Measurements from ENCODE around the gene DYNLT2. TPM values are rescaled to one million over a fixed set of nuclear protein-coding genes. Genes with fewer than 3 reads are reported as not detected.
A peak's percentile ranks its signal among the peaks of the same experiment; 100 is the strongest.

The DYNLT2 gene
- total RNA-seq, 3 donors from 2014 or later = 1.9 to 2.6 (median 2.3) TPM

DNA sequence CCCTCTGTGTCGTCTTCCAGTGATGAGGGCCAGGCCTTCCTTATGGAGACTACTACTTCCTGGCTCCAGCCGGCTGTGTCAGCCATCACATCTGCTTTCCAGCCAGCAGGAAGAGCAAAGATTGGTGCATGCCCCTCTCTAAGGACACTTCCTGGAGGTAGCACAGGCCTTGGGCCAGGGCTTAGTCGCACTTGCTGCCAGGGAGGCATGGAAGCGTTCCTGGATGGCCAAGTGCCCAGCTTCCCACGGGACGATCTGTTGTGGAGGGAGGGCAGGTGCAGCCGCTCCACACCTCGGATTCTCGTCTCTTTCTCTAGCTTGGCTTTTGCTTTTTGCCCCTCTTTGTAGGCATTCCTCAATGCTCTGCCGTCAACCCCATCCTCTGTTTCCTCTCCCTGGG, 11.9 kb upstream of the DYNLT2 start:
- H3K4me1 ChIP-seq = no peaks in the 10 kb centered on the region
- DNase-seq (ENCODE audit: low spot score in 2 of 2) = no peak
- H3K36me3 ChIP-seq = no peaks in the 10 kb centered on the region
- H3K27me3 ChIP-seq = no peaks in the 10 kb centered on the region
- TF ChIP-seq POLR2A (IDR thresholded peaks at IDR 0.05) (no peak), POLR2AphosphoS5 (IDR thresholded peaks at IDR 0.05) (no peak)
- TF ChIP-seq, protein P1, sequence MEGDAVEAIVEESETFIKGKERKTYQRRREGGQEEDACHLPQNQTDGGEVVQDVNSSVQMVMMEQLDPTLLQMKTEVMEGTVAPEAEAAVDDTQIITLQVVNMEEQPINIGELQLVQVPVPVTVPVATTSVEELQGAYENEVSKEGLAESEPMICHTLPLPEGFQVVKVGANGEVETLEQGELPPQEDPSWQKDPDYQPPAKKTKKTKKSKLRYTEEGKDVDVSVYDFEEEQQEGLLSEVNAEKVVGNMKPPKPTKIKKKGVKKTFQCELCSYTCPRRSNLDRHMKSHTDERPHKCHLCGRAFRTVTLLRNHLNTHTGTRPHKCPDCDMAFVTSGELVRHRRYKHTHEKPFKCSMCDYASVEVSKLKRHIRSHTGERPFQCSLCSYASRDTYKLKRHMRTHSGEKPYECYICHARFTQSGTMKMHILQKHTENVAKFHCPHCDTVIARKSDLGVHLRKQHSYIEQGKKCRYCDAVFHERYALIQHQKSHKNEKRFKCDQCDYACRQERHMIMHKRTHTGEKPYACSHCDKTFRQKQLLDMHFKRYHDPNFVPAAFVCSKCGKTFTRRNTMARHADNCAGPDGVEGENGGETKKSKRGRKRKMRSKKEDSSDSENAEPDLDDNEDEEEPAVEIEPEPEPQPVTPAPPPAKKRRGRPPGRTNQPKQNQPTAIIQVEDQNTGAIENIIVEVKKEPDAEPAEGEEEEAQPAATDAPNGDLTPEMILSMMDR (IDR thresholded peaks at IDR 0.05) = no peak
- no peak overlapping the region for H3K4me3 ChIP-seq
- H3K9me3 ChIP-seq = no peaks in the 10 kb centered on the region
- H3K27ac ChIP-seq = no peak overlapping the region
- intact Hi-C loops (cut with DNase I; ENCODE audit: low total_unique reads) = no loop called here

DNA sequence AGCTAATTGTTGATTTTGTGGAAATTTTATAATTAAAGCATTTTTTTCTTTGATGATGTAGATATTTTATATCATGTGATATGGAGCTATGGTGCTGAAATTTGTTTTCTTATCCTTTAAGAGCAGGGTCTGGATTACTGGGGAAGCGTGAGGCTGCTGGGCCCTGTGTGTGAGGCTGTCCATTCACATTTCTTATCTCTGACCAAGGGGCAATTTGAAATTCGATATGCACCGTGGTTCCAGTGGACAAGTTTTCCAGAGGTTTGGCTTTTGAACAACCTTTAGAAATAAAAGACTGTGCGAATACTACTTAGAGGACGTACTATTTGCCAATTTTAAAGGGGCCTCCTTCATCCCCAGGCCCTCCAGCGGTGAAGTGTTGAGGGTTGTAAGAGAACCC, 3.8 kb upstream of the DYNLT2 start:
- no peak for DNase-seq (ENCODE audit: low spot score in 2 of 2)
- TF ChIP-seq POLR2A (IDR thresholded peaks at IDR 0.05) = no peak
- H3K36me3 ChIP-seq = no peaks in the 10 kb centered on the region
- no peak overlapping the region for H3K4me3 ChIP-seq
- H3K27me3 ChIP-seq = no peaks in the 10 kb centered on the region
- peaks cover 0 to 9% of the 10 kb centered on the region in 2 donors for H3K4me1 ChIP-seq
- intact Hi-C loops (cut with DNase I; ENCODE audit: low total_unique reads) = no loop called here
- H3K27ac ChIP-seq = no peak overlapping the region
- no peaks in the 10 kb centered on the region for H3K9me3 ChIP-seq

DNA sequence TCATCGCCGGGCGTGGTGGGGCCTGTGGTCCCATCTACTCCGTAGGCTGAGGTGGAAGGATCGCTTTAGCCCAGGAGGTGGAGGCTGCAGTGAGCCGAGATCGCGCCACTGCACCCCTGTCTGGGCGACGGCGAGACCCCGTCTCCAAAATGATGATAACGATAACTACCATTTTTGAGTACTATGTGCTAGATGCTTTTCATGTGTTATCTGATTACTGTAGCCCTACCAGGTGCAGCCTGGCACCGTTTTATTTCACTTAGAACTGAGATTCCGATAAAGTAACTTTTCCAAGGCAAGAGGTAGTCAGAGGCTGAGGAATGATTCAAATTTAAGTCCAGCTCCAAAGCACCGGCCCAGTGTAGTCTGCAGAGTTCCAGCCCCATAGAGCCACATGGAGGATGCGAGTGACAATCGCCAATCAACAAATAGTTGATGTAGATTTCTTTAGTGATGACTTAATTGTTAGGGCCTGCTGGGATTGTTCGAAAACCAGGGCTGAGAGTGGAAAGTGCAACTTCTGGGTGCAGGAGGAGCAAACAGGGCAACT, 777 bp upstream of the DYNLT2 start:
- Histone ChIP-seq H3K27me3 (no peaks in the 10 kb centered on the region), H3K9me3 (no peaks in the 10 kb centered on the region), H3K27ac (peak overlapping the region; percentile 96), H3K36me3 (no peaks in the 10 kb centered on the region), H3K4me3 (peak overlapping the region; percentile 76 to 90 (median 77)), H3K4me1 (peaks cover 0 to 16% of the 10 kb centered on the region in 2 donors)
- TF ChIP-seq, protein P1 (IDR thresholded peaks at IDR 0.05) = no peak
- no peak for TF ChIP-seq POLR2AphosphoS5 (IDR thresholded peaks at IDR 0.05)
- TF ChIP-seq POLR2A (IDR thresholded peaks at IDR 0.05) = no peak
- no peak for DNase-seq (ENCODE audit: low spot score in 2 of 2)
- intact Hi-C loops (cut with DNase I; ENCODE audit: low total_unique reads) = no loop called here

DNA sequence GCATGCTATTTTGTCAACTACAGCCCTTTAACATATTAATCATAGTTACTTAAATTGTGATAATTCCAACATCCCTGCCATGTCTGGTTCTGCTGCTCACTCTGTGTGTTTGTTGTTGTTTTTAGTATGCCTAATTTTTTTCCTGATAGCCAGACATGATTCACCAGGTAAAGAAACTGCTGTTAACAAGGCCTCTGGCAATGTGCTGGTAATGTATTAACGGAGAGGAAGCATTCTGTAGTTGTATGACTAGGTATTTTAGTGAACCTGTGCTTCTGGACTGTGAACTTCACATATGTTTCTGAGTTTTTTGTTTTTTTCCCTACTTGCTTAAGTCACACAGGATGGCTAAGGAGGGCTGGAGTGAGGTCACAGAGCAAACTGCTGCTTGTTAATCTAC, 4.8 kb downstream of the DYNLT2 start:
- Histone ChIP-seq H3K4me3 (no peak overlapping the region), H3K27ac (no peak overlapping the region), H3K27me3 (no peaks in the 10 kb centered on the region), H3K9me3 (no peaks in the 10 kb centered on the region), H3K4me1 (peaks cover 0 to 10% of the 10 kb centered on the region in 2 donors), H3K36me3 (no peaks in the 10 kb centered on the region)
- intact Hi-C loops (cut with DNase I; ENCODE audit: low total_unique reads) = no loop called here
- DNase-seq (ENCODE audit: low spot score in 2 of 2) = no peak
- TF ChIP-seq, protein P1 (IDR thresholded peaks at IDR 0.05) = no peak
- no peak for TF ChIP-seq POLR2A (IDR thresholded peaks at IDR 0.05)

DNA sequence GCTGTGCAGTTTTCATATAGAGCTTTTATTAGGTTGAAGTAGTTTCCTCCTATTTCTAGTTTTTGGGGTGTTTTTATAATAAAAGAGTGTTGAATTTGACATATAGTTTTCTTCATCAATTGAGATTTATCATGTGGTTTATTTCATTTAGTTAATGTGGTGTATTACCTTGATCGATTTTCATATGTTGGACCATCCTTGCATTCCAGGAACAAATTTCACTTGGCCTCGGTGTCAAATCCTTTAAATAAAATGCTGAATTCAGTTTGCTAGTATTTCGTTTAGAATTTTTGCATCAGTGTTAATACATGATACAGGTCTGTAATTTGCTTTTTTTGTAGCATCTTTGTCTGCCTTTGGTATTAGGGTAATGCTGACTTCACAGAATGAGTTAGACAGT, 6.0 kb downstream of the DYNLT2 start:
- DNase-seq (ENCODE audit: low spot score in 2 of 2) = no peak
- Histone ChIP-seq H3K4me1 (peaks cover 0 to 9% of the 10 kb centered on the region in 2 donors), H3K27me3 (no peaks in the 10 kb centered on the region), H3K9me3 (no peaks in the 10 kb centered on the region), H3K4me3 (no peak overlapping the region), H3K36me3 (no peaks in the 10 kb centered on the region), H3K27ac (no peak overlapping the region)
- TF ChIP-seq POLR2AphosphoS5 (IDR thresholded peaks at IDR 0.05) (no peak), POLR2A (IDR thresholded peaks at IDR 0.05) (no peak)
- TF ChIP-seq, protein P1 (IDR thresholded peaks at IDR 0.05) = no peak
- intact Hi-C loops (cut with DNase I; ENCODE audit: low total_unique reads) = no loop called here

DNA sequence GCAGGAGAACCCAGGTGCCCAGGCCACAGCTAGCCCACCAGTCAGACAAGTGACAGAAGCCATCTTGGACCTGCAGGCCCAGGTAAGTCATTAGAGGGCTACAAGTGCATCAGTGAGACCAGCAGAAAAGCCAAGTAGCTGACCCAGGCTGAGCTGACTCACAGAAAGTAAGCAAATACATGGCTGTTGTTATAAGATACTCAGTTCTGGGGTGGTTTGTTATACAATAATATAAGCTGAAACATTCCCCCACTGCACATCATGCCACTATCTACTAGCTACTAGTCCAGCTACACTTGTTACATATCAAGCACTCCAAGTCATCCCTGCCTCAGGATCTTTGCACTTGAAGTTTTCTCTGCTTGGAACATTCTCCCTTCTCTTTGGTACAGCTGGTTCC, 10.0 kb downstream of the DYNLT2 start:
- H3K9me3 ChIP-seq = no peaks in the 10 kb centered on the region
- H3K27me3 ChIP-seq = no peaks in the 10 kb centered on the region
- DNase-seq (ENCODE audit: low spot score in 2 of 2) = no peak
- no peaks in the 10 kb centered on the region for H3K4me1 ChIP-seq
- H3K36me3 ChIP-seq = no peaks in the 10 kb centered on the region
- TF ChIP-seq, protein P1 (IDR thresholded peaks at IDR 0.05) = no peak
- TF ChIP-seq POLR2A (IDR thresholded peaks at IDR 0.05) (no peak), POLR2AphosphoS5 (IDR thresholded peaks at IDR 0.05) (no peak)
- intact Hi-C loops (cut with DNase I; ENCODE audit: low total_unique reads) = no loop called here
- no peak overlapping the region for H3K4me3 ChIP-seq
- no peak overlapping the region for H3K27ac ChIP-seq
